Brain microvascular endothelial cell (primary cell): ENCODE data around the gene CNPY3.

Experiments
- DNase-seq: peaks from one replicate; pipeline ENCODE4 v3.0.0-alpha.2; 2020
- H3K27ac ChIP-seq: fragments of 250-450 bp; sonication (Bioruptor Pico); 2 replicates; pipeline ENCODE4 v1.5.1; 2020; ENCODE audit warnings: mild to moderate bottlenecking, moderate library complexity
- H3K27me3 ChIP-seq: fragments of 250-450 bp; sonication (Bioruptor Pico); replicated peaks from 2 replicates; pipeline ENCODE4 v1.5.1; 2020; ENCODE audit warnings: mild to moderate bottlenecking
- H3K36me3 ChIP-seq: fragments of 250-450 bp; sonication (Bioruptor Pico); replicated peaks from 2 replicates; pipeline ENCODE4 v1.5.1; 2020; ENCODE audit warnings: mild to moderate bottlenecking
- H3K4me3 ChIP-seq: 2 replicates; pipeline ENCODE4 v1.5.1; 2011; ENCODE audit warnings: low read depth, mild to moderate bottlenecking, control low read depth, low read length, moderate library complexity
- in situ Hi-C: cut with HindIII; loops from 2 replicates; pipeline ENCODE4 v1.10.0; 2017; ENCODE audit warnings: low sequenced_read_pairs, low pct_ligation_motif_present
- TF ChIP-seq, protein P1 (sequence below): IDR thresholded peaks from 2 replicates; pipeline ENCODE4 v1.5.1; 2011; ENCODE audit warnings: low read depth, mild to moderate bottlenecking, moderate library complexity, low read length, control low read depth, inconsistent platforms; ENCODE audit errors: missing control alignments

Gene CNPY3

DNA sequence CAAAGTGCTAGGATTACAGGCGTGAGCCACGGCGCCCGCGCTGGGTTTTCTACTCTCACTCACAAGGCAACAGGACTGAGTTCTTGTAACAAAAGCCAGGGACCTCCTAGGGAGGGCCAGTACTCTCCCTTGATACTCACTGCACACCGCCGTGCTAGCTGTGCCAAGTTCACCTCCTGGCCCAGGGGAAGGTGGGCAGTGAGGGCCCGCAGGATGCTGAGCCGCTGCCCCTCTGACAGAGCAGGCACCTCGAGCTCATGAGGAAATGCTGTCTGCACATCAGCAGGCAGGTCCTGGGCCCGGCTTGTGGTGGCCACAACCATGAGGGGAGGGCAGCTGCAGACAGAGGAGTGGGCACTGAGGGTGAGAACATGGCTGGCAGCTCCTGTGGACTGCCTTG lies 37.9 kb downstream of the CNPY3 start:
- in situ Hi-C loops = no loop called here
- no peaks in the 10 kb centered on the region for H3K27me3 ChIP-seq
- H3K36me3 ChIP-seq = peaks cover 2% of the 10 kb centered on the region
- TF ChIP-seq, protein P1, sequence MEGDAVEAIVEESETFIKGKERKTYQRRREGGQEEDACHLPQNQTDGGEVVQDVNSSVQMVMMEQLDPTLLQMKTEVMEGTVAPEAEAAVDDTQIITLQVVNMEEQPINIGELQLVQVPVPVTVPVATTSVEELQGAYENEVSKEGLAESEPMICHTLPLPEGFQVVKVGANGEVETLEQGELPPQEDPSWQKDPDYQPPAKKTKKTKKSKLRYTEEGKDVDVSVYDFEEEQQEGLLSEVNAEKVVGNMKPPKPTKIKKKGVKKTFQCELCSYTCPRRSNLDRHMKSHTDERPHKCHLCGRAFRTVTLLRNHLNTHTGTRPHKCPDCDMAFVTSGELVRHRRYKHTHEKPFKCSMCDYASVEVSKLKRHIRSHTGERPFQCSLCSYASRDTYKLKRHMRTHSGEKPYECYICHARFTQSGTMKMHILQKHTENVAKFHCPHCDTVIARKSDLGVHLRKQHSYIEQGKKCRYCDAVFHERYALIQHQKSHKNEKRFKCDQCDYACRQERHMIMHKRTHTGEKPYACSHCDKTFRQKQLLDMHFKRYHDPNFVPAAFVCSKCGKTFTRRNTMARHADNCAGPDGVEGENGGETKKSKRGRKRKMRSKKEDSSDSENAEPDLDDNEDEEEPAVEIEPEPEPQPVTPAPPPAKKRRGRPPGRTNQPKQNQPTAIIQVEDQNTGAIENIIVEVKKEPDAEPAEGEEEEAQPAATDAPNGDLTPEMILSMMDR = no peak
- DNase-seq = no peak
- H3K27ac ChIP-seq = no peak overlapping the region
- H3K4me3 ChIP-seq = no peak overlapping the region

DNA sequence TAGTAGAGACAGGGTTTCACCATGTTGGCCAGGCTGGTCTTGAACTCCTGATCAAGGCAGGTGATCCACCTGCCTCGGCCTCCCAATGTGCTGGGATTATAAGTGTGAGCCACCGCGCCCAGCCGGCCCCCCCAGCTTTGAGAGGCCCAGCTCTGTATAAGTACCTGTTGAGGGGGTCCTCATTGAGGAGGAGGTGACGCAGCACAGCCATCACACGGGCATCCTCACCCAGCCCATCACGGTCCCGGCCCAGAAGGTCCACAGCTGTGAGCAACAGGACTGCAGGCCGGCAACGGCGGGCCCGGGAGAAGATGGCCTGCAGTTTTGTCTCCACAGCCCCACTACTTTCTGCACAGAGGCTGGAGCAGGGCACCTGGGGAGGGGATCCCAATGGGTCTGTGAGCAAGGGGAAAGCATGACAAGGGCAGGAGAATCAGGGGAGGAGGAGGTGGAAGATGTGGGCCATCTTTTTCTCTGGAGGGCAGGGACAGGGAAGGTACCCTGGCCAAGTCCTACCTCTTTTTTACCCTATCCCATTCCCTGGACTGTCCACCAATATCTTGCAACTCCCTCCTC lies 38.9 kb downstream of the CNPY3 start:
- Histone ChIP-seq H3K4me3 (no peak overlapping the region), H3K27me3 (no peaks in the 10 kb centered on the region), H3K27ac (no peak overlapping the region), H3K36me3 (peaks cover 2% of the 10 kb centered on the region)
- TF ChIP-seq, protein P1 = no peak
- DNase-seq = no peak
- in situ Hi-C loops = no loop called here

DNA sequence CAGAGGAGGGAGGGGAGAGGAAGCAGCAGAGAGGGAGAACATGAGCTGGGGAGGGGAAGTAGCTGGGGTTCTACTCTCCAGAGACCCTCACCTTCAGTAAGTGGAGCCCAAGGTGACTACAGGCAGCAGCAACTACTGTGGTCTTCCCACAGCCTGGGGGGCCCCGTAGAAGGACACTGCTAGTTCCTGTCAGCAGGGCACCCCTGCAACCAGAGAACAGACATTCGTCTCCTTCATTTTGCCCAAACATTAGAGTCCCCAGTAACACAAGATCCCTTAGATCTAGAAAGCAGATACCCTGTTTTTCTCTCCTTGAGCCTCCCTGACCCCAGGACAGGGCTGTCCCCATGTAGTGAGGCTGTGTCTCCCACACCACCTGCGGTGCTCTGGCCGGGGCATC lies 39.5 kb downstream of the CNPY3 start:
- in situ Hi-C loops = no loop called here
- no peak overlapping the region for H3K4me3 ChIP-seq
- no peak overlapping the region for H3K27ac ChIP-seq
- TF ChIP-seq, protein P1 = no peak
- H3K36me3 ChIP-seq = peaks cover 2% of the 10 kb centered on the region
- DNase-seq = no peak
- no peaks in the 10 kb centered on the region for H3K27me3 ChIP-seq

DNA sequence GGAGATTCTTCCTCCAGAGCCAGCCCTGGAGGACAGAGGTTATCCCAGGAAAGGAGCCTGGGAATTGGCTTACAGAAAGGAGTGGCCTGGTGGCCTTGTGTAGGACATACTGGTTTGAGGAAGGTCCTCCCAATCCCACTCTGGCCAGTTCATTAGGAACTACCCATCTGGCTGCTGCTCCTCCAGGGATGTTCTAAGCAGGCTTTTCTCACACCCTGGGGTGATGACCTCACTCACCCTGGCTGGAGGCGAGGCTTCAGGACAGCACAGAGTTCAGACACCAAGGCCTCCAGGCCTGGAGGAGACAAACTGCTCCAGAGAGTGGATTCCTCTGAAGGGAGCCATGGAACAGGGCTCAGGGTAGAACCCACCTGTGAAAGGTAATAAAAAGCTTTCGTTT lies 40.2 kb downstream of the CNPY3 start:
- H3K4me3 ChIP-seq = no peak overlapping the region
- TF ChIP-seq, protein P1 = no peak
- no peaks in the 10 kb centered on the region for H3K27me3 ChIP-seq
- in situ Hi-C loops = no loop called here
- no peak overlapping the region for H3K27ac ChIP-seq
- no peak for DNase-seq
- H3K36me3 ChIP-seq = peaks cover 2% of the 10 kb centered on the region

DNA sequence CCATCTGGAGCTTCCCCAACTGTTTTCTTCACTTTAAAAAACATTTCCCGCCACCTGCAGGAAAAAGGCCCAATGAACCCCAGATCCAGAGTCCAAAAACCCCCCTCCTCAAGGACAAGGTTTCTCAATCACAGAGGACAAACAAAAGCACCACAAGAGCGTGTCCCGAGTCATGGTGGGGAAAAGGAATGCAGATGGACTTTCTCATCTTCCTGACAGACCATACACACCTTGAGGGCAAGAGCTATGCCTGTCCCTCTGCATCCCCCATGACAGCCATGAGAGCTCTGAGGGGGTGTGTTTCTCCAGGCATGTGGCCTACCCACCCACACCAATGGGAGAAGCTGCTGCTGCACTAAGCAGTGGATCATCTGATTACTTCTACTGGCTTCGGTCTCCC lies 40.7 kb downstream of the CNPY3 start:
- H3K36me3 ChIP-seq = no peaks in the 10 kb centered on the region
- in situ Hi-C loops = no loop called here

More for the DNA sequence above, 40.7 kb downstream of the CNPY3 start:
- TF ChIP-seq, protein P1 = no peak
- H3K27ac ChIP-seq = no peak overlapping the region
- no peak overlapping the region for H3K4me3 ChIP-seq
- DNase-seq = no peak
- H3K27me3 ChIP-seq = no peaks in the 10 kb centered on the region
